Stimulated activated CD4-positive, alpha-beta T cell treated with anti-CD3 and anti-CD28 coated beads, Interleukin-4, amount 100 ng/mL, for 1 hour (primary cell): ENCODE measurements around the gene APOLD1.
A peak's percentile ranks its signal among the peaks of the same experiment; 100 is the strongest.
"Not testable (repeated sequence)": the region's sequence is repeated elsewhere in the genome, so short reads cannot be mapped to it uniquely, and the experiment has no call there.

Source experiments
- DNase-seq: peaks from one replicate; pipeline ENCODE4 v3.0.0-alpha.2; 2020

The APOLD1 gene

DNA sequence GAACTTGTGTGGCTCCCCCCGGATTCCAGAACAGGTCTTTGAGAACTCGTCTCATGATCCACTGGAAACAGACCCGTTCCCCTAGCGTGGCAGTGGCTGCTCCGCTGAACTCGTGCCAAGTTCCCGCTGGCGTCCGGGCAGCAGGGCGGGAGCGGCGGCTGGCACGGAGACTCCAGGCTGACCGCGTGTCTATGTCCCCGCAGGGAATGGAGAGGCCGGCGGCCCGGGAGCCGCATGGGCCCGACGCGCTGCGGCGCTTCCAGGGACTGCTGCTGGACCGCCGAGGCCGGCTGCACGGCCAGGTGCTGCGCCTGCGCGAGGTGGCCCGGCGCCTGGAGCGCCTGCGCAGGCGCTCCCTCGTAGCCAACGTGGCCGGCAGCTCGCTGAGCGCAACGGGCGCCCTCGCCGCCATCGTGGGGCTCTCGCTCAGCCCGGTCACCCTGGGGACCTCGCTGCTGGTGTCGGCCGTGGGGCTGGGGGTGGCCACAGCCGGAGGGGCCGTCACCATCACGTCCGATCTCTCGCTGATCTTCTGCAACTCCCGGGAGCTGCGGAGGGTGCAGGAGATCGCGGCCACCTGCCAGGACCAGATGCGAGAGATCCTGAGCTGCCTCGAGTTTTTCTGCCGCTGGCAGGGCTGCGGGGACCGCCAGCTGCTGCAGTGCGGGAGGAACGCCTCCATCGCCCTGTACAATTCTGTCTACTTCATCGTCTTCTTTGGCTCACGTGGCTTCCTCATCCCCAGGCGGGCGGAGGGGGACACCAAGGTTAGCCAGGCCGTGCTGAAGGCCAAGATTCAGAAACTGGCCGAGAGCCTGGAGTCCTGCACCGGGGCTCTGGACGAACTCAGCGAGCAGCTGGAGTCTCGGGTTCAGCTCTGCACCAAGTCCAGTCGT lies 1.5 kb downstream of the APOLD1 start:
- peak; percentile 75 for DNase-seq

DNA sequence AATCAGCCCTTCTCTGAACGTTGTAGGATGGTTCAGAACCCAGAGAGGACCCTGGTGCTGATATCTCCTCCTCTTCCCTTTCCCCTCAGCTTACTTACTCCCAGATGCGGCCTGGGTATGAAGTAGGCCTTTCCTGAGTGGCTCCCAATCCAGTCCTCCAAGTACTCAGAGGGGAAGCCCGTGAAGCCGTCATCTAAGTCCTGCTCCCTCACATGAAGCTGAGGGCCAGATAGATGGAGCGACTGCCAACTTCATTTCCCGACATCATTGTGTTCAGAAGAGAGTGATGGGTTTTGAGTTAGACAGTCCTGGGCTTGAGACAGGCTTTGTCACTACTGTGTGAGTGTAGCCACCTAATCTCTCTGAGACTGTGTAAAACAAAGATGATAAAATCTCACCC lies 2.7 kb downstream of the APOLD1 start:
- no peak for DNase-seq

DNA sequence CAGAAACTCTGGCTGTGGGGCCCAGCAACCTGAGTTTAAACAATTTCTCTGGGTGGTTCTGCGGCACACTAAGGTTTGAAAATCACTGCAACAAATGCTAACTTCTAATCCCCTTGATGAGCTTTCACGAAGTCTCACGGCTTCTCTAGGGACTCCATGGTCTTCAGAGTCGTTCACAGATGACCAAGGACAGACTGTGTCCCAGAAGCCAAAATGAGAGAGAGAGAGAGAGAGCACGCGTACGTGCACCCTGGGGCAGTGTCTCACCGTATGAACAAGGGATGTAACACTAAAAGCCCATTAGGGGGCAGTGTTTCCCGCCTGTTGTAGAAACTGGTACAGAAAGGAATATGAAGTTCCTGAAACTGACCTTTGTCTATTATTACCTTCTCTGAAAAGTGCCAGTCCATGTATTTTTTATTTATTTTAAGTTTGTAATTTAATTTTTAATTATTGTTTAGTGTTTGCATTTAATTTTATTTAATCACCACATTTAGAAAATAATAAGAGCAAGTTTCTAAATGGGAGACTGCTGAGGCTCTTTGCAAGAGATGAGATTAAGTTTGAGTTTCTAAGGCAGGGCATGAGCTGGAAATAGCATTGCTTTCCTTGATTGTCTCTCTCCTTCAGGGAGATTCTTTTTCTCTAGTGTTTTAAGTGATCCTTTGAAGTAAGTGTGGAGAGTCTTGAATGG lies 3.4 kb downstream of the APOLD1 start:
- DNase-seq: peak; percentile 40

DNA sequence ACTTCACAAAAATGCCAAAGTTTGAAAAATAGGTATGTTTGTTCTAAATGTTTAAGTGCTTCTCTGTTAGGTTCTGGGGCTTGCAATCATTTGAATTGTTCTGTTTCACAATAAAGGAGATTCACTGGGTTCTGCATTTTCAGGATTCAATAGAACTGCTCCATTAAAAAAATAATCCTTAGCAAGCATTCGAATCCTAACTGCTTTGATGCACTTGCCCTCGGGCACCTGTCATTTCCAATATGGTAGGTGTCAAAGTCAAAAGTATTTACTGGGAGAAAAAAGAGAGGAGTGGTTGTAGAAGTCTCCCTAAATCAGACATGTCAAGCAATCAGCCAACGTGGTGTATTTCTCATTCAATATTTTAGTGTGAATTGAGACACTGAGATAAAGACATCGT lies 5.5 kb downstream of the APOLD1 start:
- no peak for DNase-seq

DNA sequence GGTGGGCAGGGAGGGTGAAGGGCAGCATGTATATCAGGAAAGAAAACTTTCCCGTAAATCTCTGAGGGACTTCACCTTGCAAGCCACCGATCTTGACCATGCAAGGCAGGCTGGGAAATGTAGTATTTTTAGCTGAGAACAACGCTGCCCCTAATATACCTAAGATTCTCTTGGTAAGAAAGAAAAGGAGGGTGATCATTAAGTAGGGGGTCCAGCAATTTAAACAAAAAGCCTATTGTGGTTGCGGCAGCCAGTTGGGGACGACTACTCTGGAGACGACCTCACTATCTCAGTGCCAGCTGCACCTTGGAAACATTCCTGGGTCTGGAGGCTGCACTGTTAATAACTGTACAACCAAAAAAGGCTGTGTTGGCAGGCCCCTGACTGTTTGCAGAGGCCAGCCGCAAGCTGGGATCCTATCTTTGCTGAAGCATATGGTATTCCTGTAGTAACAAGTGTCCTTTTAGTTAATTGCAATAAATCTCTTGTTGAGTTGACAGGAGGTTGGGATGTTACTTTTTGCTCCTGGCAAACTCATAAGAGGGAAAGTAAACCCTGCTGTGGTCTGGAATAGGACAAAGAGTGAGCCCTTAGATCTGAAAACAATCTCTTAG lies 6.4 kb downstream of the APOLD1 start:
- no peak for DNase-seq

DNA sequence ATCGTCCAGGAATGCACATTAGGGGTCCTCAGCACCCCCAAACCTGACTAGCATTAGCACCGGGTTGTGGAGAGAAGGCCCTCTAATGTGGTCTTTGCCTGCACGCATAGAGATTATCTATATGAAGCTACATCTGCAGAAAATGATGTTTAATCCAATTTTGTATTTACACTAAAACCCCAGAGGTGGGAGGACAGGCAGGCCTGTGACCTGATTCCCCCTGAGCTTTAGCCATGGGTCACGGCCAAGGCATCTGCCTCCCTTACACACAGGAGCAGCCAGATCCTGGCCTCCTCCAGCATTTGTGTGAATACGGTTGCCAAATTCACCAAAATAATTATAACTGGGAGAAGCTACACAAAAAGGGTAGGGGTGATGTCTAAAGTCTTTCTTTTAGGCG lies 7.0 kb downstream of the APOLD1 start:
- DNase-seq: no peak

DNA sequence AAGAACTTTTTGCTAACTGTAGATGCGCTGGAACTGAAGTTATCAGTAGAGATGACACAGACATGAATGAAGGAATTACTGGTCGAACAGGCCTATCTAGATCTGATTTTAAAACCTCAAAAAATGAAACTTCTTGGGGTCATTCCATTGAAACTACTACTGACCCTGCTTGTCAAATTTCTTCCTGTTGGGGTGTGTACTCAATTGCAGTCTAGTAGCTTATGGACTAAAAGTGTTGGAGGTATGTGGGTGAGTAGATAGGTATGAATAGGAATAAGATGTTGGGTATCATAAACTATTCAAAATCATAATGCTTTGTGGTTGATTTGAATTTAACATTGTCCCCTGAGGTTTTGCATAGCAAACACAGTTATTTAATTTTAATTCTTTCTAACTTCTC lies 9.2 kb downstream of the APOLD1 start:
- DNase-seq: no peak

DNA sequence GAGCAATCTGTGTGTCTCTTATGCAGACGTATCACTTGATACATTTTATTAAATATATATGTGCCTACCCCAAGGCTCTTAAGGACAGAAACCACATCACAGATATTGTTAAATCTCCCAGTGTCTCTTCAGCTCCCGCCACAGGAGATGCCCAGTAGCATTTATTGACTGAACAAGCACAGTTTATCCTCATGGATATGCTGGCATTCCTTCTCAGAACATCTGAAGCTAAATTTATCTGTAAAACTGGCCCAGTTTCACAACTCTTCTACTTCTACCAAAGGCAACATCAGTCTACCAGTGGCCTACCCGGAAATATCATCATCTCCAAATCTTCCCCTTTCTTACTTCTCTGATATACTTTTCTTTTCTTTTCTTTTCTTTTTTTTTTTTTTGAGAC lies 10.7 kb downstream of the APOLD1 start:
- DNase-seq: no peak

DNA sequence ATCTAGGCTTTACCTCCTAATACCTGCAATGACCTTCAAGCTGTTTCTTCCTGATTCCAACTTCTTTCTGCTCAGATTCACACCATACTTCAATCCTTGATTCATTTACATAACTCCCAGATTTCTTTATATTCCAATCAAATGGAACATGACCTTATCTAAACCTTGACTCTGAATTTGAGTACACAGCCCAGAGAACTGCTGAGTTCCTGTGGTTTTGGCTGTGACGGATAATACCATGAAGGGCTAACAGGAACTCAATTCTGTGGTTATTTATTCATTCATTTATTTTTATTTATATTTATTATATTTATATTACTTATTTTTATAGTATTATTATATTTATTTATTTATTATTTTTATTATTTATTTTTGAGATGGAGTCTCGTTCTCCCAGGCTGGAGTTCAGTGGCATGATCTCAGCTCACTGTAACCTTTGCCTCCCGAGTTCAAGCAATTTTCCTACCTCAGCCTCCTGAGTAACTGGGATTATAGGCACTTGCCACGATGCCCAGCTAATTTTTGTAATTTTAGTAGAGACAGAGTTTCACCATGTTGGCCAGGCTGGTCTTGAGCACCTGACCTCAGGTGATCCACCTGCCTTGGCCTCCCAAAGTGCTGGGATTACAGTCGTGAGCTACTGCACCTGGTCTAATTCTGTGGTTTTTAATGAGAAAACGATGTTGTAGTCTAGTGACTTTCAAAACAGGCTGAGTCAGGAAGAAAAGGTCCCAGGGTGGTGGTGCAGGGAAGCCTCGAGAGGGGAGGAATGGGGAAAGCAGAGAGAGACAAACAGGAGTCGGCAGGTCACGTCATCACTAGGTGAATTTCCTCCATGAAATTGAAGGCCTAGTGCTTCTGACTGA lies 11.7 kb downstream of the APOLD1 start:
- DNase-seq: no peak

DNA sequence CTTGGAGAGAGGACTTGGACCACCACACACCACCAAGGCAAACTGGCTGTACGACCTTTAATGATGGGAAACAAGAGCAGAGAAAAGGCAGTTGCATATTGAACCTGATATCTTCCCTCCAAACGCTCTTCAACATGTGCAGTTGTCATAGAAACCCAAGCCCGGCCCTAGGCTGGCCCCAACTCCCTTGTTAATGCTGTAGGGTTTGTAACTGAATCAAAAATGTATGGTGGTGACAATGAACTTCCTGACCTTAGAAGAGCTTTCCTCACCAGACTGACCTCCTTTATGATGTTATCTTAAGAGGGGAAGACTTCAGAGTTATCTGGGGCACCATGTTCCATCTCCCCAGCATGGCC lies 12.3 kb downstream of the APOLD1 start:
- no peak for DNase-seq

DNA sequence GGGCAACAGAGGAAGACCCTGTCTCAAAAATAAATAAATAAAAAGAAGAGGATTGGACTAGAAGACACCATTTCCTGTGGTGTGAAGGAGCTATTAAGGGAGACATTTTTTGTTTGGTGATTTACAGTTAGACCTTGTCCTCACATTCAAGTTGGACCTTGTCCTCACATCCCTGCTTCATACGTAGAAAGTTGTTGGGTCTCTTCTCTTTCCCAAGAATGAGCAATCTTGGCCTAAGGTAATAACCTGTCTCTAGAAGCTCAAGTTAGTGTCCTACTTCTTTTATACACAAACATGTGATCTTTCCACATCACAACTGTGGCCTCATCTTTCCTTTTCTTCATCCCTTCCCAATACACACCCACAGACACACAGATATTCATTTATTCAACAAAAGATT lies 13.0 kb downstream of the APOLD1 start:
- no peak for DNase-seq

DNA sequence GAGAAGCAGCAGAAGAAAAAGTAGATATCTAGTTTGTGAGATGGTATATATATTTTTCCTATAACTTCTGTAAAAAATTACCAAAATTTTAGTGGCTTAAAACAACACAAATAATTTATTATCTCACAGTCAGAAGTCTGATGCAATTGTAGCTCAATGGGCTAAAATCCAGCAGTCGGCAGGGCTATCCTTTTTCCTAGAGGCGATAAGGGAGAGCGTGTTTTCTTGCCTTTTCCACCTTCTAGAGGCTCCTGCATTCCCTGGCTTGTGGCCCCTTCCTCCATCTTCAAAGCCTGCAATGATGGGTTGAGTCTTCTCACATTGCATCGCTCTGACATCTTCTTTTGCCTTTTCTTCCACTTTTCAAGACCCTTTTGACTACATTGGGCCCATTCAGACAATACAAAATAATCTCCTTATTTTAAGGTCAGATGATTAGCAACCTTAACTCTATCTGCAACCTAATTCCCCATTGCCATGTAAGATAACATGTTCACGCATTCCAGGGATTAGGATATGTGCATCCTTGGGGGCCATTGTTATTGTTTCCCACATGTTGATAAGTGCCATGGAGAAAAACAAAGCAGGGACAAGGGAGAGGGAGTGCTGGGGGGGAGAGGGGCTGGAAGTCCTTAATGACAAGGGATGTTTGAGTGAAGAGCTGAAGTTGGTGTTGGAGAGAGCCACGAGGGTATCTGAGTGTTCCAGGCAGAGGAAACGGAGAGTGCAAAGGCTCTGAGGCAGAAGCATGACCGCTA lies 13.9 kb downstream of the APOLD1 start:
- DNase-seq: no peak

DNA sequence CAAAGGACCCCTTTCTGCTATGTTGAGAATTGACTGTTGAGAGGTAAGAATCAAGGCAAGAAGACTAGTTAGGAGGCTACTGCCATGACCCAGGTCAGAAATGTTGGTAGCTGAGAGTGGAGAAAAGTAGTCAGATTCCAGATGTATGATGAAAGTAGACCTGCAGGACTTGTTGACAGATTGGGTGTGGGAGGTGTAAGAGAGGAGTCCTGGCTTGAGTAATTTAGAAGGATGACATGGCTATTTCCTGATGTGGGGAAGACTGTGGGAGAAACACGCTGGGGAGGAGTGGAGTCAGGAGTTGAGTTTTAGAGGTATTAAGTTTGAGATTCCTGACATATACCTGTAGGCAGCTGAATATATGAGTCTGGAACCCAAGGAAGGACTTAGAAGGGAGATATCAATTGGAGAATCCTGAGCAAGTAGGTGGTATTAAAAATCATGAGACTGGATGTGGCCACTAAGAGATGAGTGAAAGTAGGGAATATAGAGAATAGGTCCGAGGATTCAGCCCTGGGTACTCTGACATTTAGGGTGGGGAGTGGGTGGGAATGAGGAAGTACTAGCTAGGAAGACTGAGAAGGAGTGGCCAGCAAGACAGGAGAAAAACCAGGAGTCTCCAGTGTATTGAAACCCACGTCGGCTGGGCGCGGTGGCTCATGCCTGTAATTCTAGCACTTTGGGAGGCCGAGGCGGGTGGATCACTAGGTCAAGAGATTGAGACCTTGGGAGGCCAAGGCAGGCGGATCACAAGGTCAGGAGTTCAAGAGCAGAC lies 15.1 kb downstream of the APOLD1 start:
- no peak for DNase-seq

DNA sequence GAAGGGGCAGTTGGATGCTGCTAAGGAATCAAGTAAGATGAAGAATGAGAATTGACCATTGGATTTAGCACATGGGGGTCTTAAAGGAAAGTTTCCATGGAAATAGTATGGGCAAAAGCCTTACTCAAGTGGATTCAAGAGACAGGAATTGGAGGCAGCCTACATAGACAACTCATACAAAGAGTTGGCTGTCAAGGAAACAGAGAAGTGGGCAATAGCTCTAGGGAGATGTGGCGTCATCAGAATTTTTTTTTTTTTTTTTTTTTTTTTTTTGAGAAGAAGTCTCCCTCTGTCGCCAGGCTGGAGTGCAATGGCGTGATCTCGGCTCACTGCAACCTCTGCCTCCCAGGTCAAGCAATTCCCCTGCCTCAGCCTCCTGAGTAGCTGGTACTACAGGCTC lies 16.2 kb downstream of the APOLD1 start:
- not testable (repeated sequence) for DNase-seq

DNA sequence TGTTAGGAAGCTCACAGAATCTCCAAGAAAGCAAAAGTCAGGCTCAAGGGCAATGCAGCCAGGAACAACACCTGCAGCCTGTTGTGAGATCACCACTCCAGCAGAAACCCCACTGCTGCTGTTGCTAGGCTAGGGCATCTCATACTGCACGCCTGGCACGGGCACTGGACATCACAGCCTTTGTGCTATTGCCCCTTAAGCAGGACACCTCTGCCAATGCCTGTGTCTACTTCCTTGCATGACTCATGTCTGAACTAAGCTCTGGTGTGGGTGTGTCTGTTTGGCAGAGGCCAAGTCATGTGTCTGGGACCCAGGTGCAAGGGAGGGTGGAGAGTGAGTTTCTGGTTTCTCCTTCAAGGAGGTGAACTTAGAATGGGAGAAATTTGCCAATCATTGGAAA lies 17.7 kb downstream of the APOLD1 start:
- DNase-seq: peak; percentile 16

DNA sequence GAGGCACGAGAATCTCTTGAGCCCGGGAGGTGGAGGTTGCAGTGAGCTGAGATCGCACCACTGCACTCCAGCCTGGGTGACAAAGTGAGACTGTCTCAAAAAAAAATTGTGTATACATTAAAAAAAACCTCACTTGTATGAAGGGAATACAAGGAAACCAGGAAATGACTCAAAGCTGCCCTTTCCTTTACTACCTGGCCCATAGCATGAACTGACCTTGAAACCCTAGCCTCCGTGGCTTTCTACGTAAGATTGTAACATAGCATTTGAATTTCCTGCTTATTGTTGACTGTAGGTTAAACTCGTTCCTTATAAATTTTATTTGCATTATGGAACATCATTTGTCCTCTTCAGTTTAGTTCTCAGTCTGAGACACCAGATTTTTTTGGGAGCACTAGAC lies 18.6 kb downstream of the APOLD1 start:
- DNase-seq: no peak

DNA sequence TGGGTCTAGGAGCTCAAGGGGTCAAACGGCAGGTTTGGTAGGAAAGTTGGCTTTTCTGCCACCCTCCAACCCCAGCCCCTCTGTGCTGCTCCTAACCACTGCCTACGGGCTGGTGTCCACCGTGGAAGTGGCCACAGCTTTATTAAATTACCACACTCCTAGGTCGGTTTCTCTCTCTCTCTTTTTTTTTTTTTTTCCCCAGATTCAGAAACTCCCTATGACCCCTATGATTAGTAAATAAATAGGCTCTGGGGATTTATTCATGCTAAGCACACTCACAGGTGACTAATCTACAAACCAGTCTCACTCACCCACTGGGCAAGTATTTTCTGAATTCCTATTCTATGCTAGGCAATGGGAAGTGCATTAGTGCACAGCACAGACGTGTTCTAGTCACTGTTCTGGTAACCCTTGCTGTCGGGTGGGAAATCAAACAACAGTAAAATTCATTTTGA lies 19.0 kb downstream of the APOLD1 start:
- no peak for DNase-seq

DNA sequence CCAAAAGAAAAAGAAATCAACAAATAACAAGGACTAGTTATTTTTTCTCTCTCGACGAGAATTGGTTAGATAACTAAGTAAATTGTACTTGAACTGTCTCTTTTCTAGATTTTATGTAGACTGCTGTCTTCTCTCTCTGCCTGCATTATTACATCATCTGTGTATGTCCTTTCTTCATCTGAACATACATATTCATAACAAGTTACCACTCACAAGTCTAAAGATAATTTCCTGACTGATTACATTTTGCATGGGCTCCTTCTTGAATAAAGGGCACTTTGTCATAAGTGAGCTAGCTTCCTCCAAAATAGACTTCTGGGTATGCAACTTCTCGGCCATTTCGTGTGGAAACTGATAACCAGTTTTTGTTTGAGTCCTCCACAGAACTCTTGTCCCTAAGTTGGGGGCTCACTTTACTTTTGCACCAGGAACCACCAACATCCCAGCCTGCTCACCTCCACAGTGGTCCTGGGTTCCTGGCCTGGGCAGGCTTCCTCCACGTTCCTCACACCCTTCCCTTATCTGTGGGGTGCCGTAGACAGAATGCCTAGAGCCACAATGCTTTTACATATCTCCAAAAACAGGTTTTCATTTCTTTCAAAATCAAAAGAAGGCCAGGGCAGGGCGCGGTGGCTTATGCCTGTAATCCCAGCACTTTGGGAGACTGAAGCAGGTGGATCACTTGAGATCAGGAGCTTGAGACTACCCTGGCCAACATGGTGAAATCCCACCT lies 21.5 kb downstream of the APOLD1 start:
- no peak for DNase-seq

DNA sequence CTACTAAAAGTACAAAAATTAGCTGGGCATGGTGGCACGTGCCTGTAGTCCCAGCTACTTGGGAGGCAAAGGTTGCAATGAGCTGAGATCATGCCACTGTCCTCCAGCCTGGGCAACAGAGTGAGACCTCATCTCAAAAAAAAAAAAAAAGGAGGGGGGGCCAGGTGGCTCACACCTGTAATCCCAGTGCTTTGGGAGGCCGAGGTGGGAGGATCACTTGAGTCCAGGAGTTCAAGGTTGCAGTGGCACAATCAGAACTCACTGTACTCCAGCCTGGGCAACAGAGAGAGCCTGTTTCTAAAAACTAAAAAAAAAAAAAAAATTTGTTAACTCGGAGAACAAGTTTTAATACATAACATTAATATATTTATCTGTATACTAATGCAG lies 22.1 kb downstream of the APOLD1 start:
- DNase-seq: not testable (repeated sequence)

DNA sequence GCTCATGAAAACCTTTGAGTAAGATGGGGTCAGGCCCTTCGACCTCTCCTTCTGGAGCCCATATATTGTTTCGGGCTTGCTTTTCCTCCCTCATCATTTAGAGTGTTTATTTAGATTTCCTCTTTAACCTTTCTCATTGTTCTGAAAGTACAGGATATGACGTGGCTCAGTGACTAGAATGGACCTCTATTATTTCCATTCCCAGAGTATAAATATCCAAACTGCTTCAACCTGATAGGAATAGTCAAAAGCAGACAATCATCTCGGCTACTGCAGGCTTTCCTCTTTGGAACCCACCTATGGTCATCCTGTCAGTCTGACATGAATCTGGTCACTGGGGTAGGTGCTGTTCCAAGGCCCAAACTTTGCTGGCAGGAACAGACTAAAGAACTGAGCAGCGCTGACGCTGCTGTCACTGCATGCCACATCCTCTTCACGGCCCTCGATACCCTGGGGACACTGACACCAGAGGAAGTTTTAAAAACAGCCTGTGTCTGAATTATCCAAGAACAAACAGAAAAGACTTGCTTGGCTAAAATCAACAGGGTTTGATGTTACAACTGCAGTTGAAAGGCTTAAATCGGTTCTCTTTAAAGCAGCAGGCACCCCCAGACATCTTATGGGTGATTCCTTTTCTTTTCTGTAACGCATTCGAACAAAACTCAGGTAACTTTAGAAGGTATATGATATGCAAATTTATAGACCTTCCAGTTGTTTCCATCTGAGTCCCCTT lies 22.7 kb downstream of the APOLD1 start:
- DNase-seq: peak; percentile 19
